Measurements from ENCODE around the gene TFB1M. TPM values are rescaled to one million over a fixed set of nuclear protein-coding genes. Genes with fewer than 3 reads are reported as not detected.

Gene TFB1M
- total and polyA plus RNA-seq, 7 donors = 10.7 to 22.2 (median 15.1) TPM

GRCh38 chr6:155325700-155326516, 11.6 kb upstream of the TFB1M start:
- H3K4me3 ChIP-seq = no peak overlapping the region
- 67 to 84% methylated on average over 6 of the region's 6 CpGs for WGBS, 2 donors
- TF ChIP-seq POLR2A (IDR thresholded peaks at IDR 0.05) (no peak), EP300 (IDR thresholded peaks at IDR 0.05) (no peak), POLR2AphosphoS5 (IDR thresholded peaks at IDR 0.05) (no peak), CTCF (IDR thresholded peaks at IDR 0.05) (no peak)
- H3K36me3 ChIP-seq = no peaks in the 10 kb centered on the region
- H3K27ac ChIP-seq = no peak overlapping the region
- intact Hi-C loops (cut with DNase I) = loop anchor here (5.0 to 10.0 kb wide), 2 partner anchors 206 to 1229 kb away; no protein-coding TSS in a partner anchor
- DNase-seq = no peak
- H3K9me3 ChIP-seq = no peaks in the 10 kb centered on the region
- no peaks in the 10 kb centered on the region for H3K4me1 ChIP-seq
- H3K27me3 ChIP-seq = no peaks in the 10 kb centered on the region

GRCh38 chr6:155324993-155325392, 10.7 kb upstream of the TFB1M start:
- Histone ChIP-seq H3K27ac (no peak overlapping the region), H3K4me3 (no peak overlapping the region), H3K9me3 (no peaks in the 10 kb centered on the region), H3K27me3 (no peaks in the 10 kb centered on the region), H3K36me3 (no peaks in the 10 kb centered on the region), H3K4me1 (no peaks in the 10 kb centered on the region)
- no peak for TF ChIP-seq CTCF (IDR thresholded peaks at IDR 0.05)
- TF ChIP-seq POLR2A (IDR thresholded peaks at IDR 0.05) = no peak
- TF ChIP-seq POLR2AphosphoS5 (IDR thresholded peaks at IDR 0.05) = no peak
- no peak for TF ChIP-seq EP300 (IDR thresholded peaks at IDR 0.05)
- intact Hi-C loops (cut with DNase I) = loop anchor here (5.0 to 10.0 kb wide), 2 partner anchors 207 to 1230 kb away; no protein-coding TSS in a partner anchor
- DNase-seq = no peak

GRCh38 chr6:155324172-155324571, 9.9 kb upstream of the TFB1M start:
- H3K27me3 ChIP-seq = no peaks in the 10 kb centered on the region
- TF ChIP-seq POLR2AphosphoS5 (IDR thresholded peaks at IDR 0.05) = no peak
- no peak for TF ChIP-seq POLR2A (IDR thresholded peaks at IDR 0.05)
- TF ChIP-seq CTCF (IDR thresholded peaks at IDR 0.05) = no peak
- TF ChIP-seq EP300 (IDR thresholded peaks at IDR 0.05) = no peak
- no peaks in the 10 kb centered on the region for H3K9me3 ChIP-seq
- intact Hi-C loops (cut with DNase I) = loop anchor here (10.0 kb wide), 1 partner anchor 1231 kb away; no protein-coding TSS in a partner anchor
- no peaks in the 10 kb centered on the region for H3K36me3 ChIP-seq
- no peaks in the 10 kb centered on the region for H3K4me1 ChIP-seq
- no peak for DNase-seq
- H3K4me3 ChIP-seq = no peak overlapping the region
- WGBS, 2 donors = 91 to 95% methylated on average over 2 of the region's 2 CpGs
- no peak overlapping the region for H3K27ac ChIP-seq

- Histone ChIP-seq H3K27me3 (no peaks in the 10 kb centered on the region), H3K36me3 (no peaks in the 10 kb centered on the region), H3K9me3 (no peaks in the 10 kb centered on the region), H3K4me1 (peaks cover 0 to 7% (median 0%) of the 10 kb centered on the region in 4 donors), H3K4me3 (peak overlapping the region in 1 of 4 donors; percentile 1), H3K27ac (no peak overlapping the region)
- DNase-seq = no peak
- WGBS, 2 donors = 75 to 93% methylated on average over 4 of the region's 4 CpGs
- no peak for TF ChIP-seq POLR2A (IDR thresholded peaks at IDR 0.05)
- no peak for TF ChIP-seq CTCF (IDR thresholded peaks at IDR 0.05)
- no peak for TF ChIP-seq POLR2AphosphoS5 (IDR thresholded peaks at IDR 0.05)
- no peak for TF ChIP-seq EP300 (IDR thresholded peaks at IDR 0.05)
- intact Hi-C loops (cut with DNase I) = loop anchor here (5.0 to 10.0 kb wide), 3 partner anchors 143 to 1365 kb away; no protein-coding TSS in a partner anchor
Measured at GRCh38 chr6:155319902-155320301, 5.6 kb upstream of the TFB1M start.
